GM18505 (cell line): ENCODE data around the gene HEXD.
"Not testable (repeated sequence)": the region's sequence is repeated elsewhere in the genome, so short reads cannot be mapped to it uniquely, and the experiment has no call there.

Experiments used
- ATAC-seq: cut with Tn5 transposase; IDR thresholded peaks from one replicate; pipeline ENCODE4 v1.9.1; 2021; ENCODE audit not compliant: unreplicated experiment
- POLR2A ChIP-seq: IDR thresholded peaks from 4 replicates; pipeline ENCODE4 v1.6.1; 2011; ENCODE audit warnings: borderline replicate concordance; ENCODE audit not compliant: insufficient read depth, insufficient read length; ENCODE audit errors: extremely low read depth

The HEXD gene

GRCh38 chr17:82376042-82376730 lies 42.0 kb upstream of the HEXD start:
- no peak for ATAC-seq
- TF ChIP-seq POLR2A, result no peak

- ATAC-seq, result not testable (repeated sequence)
Observed at GRCh38 chr17:82377294-82377693, 40.9 kb upstream of the HEXD start.

- ATAC-seq, result no peak
Observed at GRCh38 chr17:82377924-82378740, 40.0 kb upstream of the HEXD start.

GRCh38 chr17:82378741-82379021 lies 39.5 kb upstream of the HEXD start:
- TF ChIP-seq POLR2A, result no peak
- no peak for ATAC-seq

More at GRCh38 chr17:82377924-82378740, 40.0 kb upstream of the HEXD start:
- TF ChIP-seq POLR2A, result no peak

- TF ChIP-seq POLR2A, result no peak
- no peak for ATAC-seq
Observed at GRCh38 chr17:82380860-82381702, 37.1 kb upstream of the HEXD start.

- ATAC-seq, result not testable (repeated sequence)
Observed at GRCh38 chr17:82381703-82382009, 36.5 kb upstream of the HEXD start.

- not testable (repeated sequence) for ATAC-seq
Observed at GRCh38 chr17:82382220-82382932, 35.8 kb upstream of the HEXD start.

GRCh38 chr17:82382933-82383255 lies 35.3 kb upstream of the HEXD start:
- ATAC-seq, result no peak
- TF ChIP-seq POLR2A, result no peak

- ATAC-seq, result no peak
- TF ChIP-seq POLR2A, result no peak
Observed at GRCh38 chr17:82383411-82383810, 34.7 kb upstream of the HEXD start.

GRCh38 chr17:82384051-82384729 lies 34.0 kb upstream of the HEXD start:
- no peak for TF ChIP-seq POLR2A
- ATAC-seq, result no peak

GRCh38 chr17:82384730-82385481 lies 33.2 kb upstream of the HEXD start:
- ATAC-seq, result no peak
- no peak for TF ChIP-seq POLR2A

GRCh38 chr17:82385559-82386254 lies 32.4 kb upstream of the HEXD start:
- ATAC-seq, result no peak
- TF ChIP-seq POLR2A, result no peak
